ENCODE measurements around the gene ENGASE.

ENGASE gene

DNA sequence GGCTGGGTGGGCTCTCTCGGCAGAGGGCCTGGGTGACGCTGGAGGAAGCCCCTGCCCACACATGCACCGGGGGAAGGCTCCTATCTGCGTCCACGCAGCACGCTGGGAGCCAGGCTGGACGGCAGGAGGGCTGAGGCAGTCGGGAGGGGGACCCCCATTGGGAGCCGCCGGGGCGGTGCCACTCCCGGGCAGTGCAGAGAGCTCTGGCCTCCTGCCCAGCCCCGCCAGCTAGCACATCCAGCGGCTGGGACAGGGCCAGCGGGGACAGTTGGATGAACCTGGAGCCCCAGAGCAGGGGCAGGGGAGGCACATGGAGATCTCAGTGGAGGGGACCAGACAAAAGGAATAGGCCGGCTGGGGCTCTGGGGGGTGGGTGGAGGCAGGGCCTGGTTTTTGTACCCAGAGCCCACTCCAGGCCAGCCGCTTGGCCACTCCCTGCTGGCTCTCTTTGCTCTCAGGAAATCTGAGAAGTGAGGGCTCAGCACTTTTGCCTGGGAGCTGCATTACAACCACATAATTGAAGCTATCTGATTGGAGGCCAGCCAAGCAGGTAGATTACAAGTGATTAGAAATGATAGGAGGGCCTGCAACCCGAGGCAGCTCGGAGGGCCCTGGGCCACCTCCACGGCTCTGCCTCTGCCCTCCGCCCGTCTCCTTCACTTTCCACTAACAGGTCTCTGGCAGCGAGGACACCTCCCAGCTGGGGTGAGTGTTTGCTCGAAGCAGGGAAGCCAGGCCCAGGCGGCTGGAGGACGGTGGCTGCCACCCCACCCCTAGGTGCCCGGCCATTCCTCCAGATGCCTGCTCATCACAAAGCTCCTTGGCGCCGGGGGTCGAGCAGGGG lies 40.1 kb downstream of the ENGASE start:
- Histone ChIP-seq H3K9ac (ENCODE audit: low read length) (no peak overlapping the region), H3K9me3 (ENCODE audit: control insufficient read depth, low read length) (no peaks in the 10 kb centered on the region), H3K36me3 (ENCODE audit: control insufficient read depth, insufficient read depth, low read length, severe bottlenecking) (no peaks in the 10 kb centered on the region), H3K27me3 (replicated peaks; ENCODE audit: control insufficient read depth, insufficient read depth, low read length) (peaks cover 62% of the 10 kb centered on the region), H3K4me1 (ENCODE audit: control insufficient read depth, insufficient read depth, low read length) (no peaks in the 10 kb centered on the region), H3K4me3 (ENCODE audit: low read length) (no peak overlapping the region)
- peak; percentile 28 for DNase-seq (ENCODE audit: low read depth)

DNA sequence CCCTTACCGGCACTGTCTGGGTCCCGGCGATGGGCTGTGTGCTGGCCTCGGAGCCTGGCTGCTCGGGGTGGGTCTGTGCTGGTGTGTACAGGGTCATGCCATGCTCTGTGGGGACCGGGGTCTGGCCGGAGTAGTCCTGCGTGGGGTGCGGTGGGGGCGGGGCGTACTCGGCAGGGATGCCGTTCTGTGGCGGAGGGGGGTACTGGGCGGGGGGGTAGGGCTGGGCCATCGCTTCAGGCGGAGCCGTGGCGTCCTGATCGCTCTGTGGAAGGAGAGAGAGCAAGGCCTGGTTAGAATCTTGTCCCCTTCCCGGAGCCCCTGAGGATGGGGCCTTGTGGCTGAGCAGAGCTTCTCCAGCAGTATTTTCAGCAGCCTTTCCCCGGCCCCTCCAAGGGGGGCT lies 40.9 kb downstream of the ENGASE start:
- H3K4me1 ChIP-seq (ENCODE audit: control insufficient read depth, insufficient read depth, low read length), result no peaks in the 10 kb centered on the region
- no peak for DNase-seq (ENCODE audit: low read depth)
- H3K9me3 ChIP-seq (ENCODE audit: control insufficient read depth, low read length), result no peaks in the 10 kb centered on the region
- no peaks in the 10 kb centered on the region for H3K36me3 ChIP-seq (ENCODE audit: control insufficient read depth, insufficient read depth, low read length, severe bottlenecking)
- no peak overlapping the region for H3K9ac ChIP-seq (ENCODE audit: low read length)
- H3K27me3 ChIP-seq (replicated peaks; ENCODE audit: control insufficient read depth, insufficient read depth, low read length), result peaks cover 62% of the 10 kb centered on the region
- H3K4me3 ChIP-seq (ENCODE audit: low read length), result no peak overlapping the region

DNA sequence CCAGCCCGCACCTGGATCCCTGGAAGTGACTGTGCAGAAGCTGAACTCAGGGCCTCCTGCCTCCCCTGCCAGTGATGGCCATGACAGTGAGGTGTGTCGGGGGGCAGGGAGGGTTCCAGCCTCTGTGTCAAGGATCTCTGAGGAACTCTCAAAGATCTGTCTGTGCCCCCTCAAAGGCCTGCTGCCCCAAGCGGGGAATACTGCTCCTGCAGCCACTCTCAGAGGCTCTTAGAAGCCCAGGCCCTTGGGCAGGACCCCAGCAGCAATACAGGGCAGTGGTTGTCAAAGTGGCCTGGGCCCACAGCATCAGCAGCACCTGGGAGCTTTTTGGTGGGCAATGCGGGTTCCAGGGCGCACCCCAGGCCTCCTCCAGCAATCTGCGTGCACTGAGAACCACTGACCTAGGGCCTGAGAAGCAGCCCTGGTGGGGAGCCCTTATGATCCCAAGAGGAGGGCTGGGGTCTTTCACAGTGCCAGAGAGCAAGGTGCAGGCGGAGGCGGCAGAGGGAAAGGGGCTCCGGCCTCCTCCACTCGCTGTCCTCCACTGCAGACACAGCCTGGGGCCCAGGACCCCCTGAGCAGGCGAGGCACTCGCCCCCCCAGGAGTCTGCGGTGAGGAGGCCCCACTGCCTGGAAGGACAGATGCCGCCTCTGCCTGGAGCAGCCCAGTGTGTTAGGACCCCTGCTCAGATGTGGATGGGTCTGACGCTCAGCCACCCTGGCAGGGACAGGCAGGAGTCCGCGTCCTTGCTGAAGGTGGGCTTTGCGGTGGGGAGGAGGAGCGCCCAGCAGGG lies 42.1 kb downstream of the ENGASE start:
- H3K36me3 ChIP-seq (ENCODE audit: control insufficient read depth, insufficient read depth, low read length, severe bottlenecking), result no peaks in the 10 kb centered on the region
- no peaks in the 10 kb centered on the region for H3K4me1 ChIP-seq (ENCODE audit: control insufficient read depth, insufficient read depth, low read length)
- H3K4me3 ChIP-seq (ENCODE audit: low read length), result no peak overlapping the region
- H3K27me3 ChIP-seq (replicated peaks; ENCODE audit: control insufficient read depth, insufficient read depth, low read length), result peaks cover 62% of the 10 kb centered on the region
- H3K9me3 ChIP-seq (ENCODE audit: control insufficient read depth, low read length), result no peaks in the 10 kb centered on the region
- H3K9ac ChIP-seq (ENCODE audit: low read length), result no peak overlapping the region
- no peak for DNase-seq (ENCODE audit: low read depth)

DNA sequence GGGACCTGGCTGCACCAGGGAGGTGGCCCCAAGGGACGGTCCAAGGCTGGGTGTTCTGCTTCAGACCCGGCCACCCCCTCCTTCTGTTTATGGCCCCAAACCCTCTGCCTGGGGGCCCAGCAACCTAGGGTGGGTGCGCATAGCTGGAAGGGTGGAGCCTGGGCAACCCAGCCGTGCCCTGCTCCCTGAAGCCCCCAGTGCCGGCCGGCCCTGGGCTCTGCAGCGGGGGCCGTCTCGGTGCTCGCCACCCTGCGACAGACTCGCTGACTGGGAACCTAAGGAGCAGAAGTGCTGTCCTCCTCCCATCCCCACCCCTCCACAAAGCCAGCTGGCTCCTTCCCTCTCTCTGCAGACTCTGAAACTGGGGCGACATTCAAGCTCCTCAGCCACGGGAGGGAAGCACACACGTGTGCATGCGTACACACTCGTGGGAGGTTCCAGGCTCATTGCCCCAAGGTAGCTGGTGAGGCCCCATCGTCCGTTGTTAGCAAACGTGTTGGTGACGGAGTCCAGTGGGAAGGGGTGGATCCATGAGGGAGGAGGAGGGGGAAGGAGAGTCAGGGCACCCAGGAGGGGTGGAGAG lies 43.4 kb downstream of the ENGASE start:
- Histone ChIP-seq H3K36me3 (ENCODE audit: control insufficient read depth, insufficient read depth, low read length, severe bottlenecking) (no peaks in the 10 kb centered on the region), H3K4me1 (ENCODE audit: control insufficient read depth, insufficient read depth, low read length) (no peaks in the 10 kb centered on the region), H3K4me3 (ENCODE audit: low read length) (no peak overlapping the region), H3K27me3 (replicated peaks; ENCODE audit: control insufficient read depth, insufficient read depth, low read length) (peaks cover 66% of the 10 kb centered on the region), H3K9me3 (ENCODE audit: control insufficient read depth, low read length) (no peaks in the 10 kb centered on the region), H3K9ac (ENCODE audit: low read length) (no peak overlapping the region)
- DNase-seq (ENCODE audit: low read depth), result no peak

DNA sequence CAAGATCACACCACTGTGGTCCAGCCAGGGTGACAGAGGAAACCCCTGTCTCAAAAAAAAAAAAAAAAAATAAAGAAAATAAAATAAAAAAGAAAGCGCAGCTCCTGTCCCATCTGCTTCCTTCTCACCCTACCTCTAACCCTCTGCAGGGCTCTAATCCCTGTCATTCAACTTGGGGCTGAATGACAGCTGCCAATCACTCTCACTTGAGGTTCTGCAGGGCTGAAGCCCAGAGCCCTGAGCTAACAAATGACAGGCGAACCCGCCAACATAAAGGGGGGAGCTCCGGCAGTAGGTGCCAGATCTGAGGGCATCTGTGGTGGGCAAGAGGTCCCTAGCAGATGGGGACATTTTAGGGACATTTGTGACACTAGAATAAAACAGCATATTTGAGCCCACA lies 44.3 kb downstream of the ENGASE start:
- no peak for DNase-seq (ENCODE audit: low read depth)
- Histone ChIP-seq H3K9ac (ENCODE audit: low read length) (no peak overlapping the region), H3K9me3 (ENCODE audit: control insufficient read depth, low read length) (no peaks in the 10 kb centered on the region), H3K4me1 (ENCODE audit: control insufficient read depth, insufficient read depth, low read length) (no peaks in the 10 kb centered on the region), H3K27me3 (replicated peaks; ENCODE audit: control insufficient read depth, insufficient read depth, low read length) (peaks cover 68% of the 10 kb centered on the region), H3K36me3 (ENCODE audit: control insufficient read depth, insufficient read depth, low read length, severe bottlenecking) (no peaks in the 10 kb centered on the region), H3K4me3 (ENCODE audit: low read length) (no peak overlapping the region)

DNA sequence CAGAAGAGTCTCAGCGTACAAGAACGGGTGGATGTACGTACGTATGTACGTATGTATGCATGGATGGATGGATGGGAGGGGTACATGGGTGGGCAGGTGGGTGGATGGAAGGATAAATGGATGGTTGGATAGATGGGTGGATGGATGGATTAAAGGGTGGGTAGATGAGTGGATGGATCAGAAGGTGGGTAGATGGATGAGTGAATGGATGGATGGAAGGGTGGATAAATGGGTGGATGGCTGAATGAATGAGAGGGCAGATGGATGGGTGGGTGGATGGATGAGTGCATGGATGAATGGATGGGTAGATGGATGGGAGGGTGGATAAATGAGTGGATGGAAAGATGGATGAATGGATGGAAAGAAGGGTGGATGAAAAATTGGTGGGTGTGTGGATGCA lies 45.6 kb downstream of the ENGASE start:
- H3K4me1 ChIP-seq (ENCODE audit: control insufficient read depth, insufficient read depth, low read length), result no peaks in the 10 kb centered on the region
- peaks cover 79% of the 10 kb centered on the region for H3K27me3 ChIP-seq (replicated peaks; ENCODE audit: control insufficient read depth, insufficient read depth, low read length)
- no peak overlapping the region for H3K4me3 ChIP-seq (ENCODE audit: low read length)
- H3K9ac ChIP-seq (ENCODE audit: low read length), result no peak overlapping the region
- no peak for DNase-seq (ENCODE audit: low read depth)
- no peaks in the 10 kb centered on the region for H3K9me3 ChIP-seq (ENCODE audit: control insufficient read depth, low read length)
- H3K36me3 ChIP-seq (ENCODE audit: control insufficient read depth, insufficient read depth, low read length, severe bottlenecking), result no peaks in the 10 kb centered on the region

DNA sequence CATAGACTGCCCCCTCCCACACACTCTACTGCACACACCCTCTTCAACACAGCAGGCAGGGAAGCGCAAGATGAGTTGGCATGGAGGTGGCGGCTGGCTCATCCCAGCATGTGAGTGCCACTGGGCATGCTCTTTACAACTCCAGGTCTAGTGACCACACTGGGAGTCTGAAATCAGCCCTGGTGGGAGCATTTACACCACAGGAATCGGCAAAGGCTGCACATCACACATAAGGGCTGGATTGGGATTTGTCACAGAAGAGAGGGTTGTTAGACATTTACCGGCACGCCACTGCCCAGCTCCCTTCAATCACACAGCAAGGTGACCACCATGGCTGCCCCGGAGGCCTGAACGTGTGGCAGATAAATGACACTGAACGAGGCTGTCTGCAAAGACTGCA lies 49.4 kb downstream of the ENGASE start:
- no peaks in the 10 kb centered on the region for H3K36me3 ChIP-seq (ENCODE audit: control insufficient read depth, insufficient read depth, low read length, severe bottlenecking)
- H3K4me1 ChIP-seq (ENCODE audit: control insufficient read depth, insufficient read depth, low read length), result no peaks in the 10 kb centered on the region
- no peak overlapping the region for H3K4me3 ChIP-seq (ENCODE audit: low read length)
- no peaks in the 10 kb centered on the region for H3K9me3 ChIP-seq (ENCODE audit: control insufficient read depth, low read length)
- no peak overlapping the region for H3K9ac ChIP-seq (ENCODE audit: low read length)
- no peak for DNase-seq (ENCODE audit: low read depth)
- H3K27me3 ChIP-seq (replicated peaks; ENCODE audit: control insufficient read depth, insufficient read depth, low read length), result peaks cover 85% of the 10 kb centered on the region

DNA sequence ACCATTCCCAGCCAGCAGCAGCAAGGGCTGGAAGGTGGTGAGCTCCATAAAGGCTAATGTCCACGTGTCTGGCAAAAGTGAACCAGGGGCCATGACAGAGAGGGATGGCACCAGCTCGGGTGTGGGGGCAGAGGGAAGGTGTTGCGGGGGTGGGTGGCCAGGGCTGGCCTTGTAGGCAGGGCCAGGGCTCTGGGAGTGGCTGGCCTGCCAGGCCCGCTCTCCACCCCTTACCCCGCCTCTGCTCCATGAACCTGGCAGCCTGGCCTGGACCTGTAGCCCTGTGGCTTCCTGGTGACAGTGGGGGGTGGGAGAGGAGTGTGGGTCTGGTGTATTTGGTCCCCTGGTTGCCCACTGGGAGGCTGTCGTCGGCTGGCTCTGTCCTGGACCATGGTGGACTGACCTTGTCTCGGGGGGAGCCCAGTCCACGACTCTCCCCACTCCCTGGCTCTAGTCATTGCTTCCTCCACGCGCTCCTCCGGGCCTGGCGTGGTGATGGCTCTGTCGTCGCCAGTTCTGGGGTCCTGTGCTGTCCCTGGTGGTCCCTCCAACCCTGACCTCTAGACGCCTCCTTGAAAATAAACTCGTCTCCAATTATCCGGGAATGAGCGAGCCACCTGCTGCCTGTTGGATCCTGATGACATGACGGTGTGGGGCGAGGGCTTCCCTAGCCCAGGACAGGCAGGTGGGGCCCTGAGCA lies 50.0 kb downstream of the ENGASE start:
- Histone ChIP-seq H3K9me3 (ENCODE audit: control insufficient read depth, low read length) (no peaks in the 10 kb centered on the region), H3K36me3 (ENCODE audit: control insufficient read depth, insufficient read depth, low read length, severe bottlenecking) (no peaks in the 10 kb centered on the region), H3K9ac (ENCODE audit: low read length) (no peak overlapping the region), H3K4me3 (ENCODE audit: low read length) (no peak overlapping the region), H3K27me3 (replicated peaks; ENCODE audit: control insufficient read depth, insufficient read depth, low read length) (peaks cover 83% of the 10 kb centered on the region), H3K4me1 (ENCODE audit: control insufficient read depth, insufficient read depth, low read length) (no peaks in the 10 kb centered on the region)
- no peak for DNase-seq (ENCODE audit: low read depth)

DNA sequence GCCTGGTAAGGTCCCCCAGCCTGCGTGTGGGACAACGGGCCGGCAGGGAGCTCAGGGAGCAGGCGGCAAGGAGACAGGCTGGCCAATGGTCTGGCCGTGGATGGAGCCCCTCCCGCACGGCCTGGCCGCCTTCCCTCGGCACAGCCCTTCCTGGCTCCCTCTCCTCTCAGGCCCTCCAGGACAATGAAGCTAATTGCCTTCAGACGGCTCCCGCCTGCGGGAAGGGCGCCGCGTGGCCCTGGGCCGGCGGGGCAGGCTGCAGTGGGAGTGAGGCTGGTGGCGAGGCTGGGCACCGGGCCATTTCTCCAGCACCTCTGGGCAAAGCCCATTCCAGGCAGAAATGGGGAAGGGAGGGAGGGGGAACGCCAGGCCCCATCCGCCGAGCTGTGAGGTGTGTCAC lies 50.9 kb downstream of the ENGASE start:
- H3K9ac ChIP-seq (ENCODE audit: low read length), result no peak overlapping the region
- no peak for DNase-seq (ENCODE audit: low read depth)
- no peaks in the 10 kb centered on the region for H3K36me3 ChIP-seq (ENCODE audit: control insufficient read depth, insufficient read depth, low read length, severe bottlenecking)
- no peaks in the 10 kb centered on the region for H3K4me1 ChIP-seq (ENCODE audit: control insufficient read depth, insufficient read depth, low read length)
- H3K9me3 ChIP-seq (ENCODE audit: control insufficient read depth, low read length), result no peaks in the 10 kb centered on the region
- peaks cover 83% of the 10 kb centered on the region for H3K27me3 ChIP-seq (replicated peaks; ENCODE audit: control insufficient read depth, insufficient read depth, low read length)
- H3K4me3 ChIP-seq (ENCODE audit: low read length), result no peak overlapping the region

DNA sequence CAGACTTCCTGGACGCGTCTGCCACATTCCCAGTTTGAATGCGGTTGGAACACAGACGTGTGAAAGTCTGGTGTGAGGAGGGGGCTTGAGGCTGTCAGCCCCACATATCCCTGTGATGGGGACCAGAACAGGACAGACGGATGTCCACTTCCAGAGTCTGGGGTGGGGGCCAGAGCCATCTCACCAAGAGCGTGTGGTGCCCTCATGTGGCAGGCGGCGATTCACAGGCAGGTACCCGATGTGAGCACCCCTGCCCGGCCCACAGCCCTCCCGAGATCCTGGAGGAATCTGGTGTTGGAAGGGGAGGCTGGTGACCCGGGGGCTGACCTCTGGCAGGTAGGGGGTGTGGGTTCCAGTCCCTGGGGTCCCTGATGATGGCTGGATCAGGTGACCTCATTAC lies 51.5 kb downstream of the ENGASE start:
- H3K4me3 ChIP-seq (ENCODE audit: low read length), result no peak overlapping the region
- H3K36me3 ChIP-seq (ENCODE audit: control insufficient read depth, insufficient read depth, low read length, severe bottlenecking), result no peaks in the 10 kb centered on the region
- no peaks in the 10 kb centered on the region for H3K9me3 ChIP-seq (ENCODE audit: control insufficient read depth, low read length)
- no peaks in the 10 kb centered on the region for H3K4me1 ChIP-seq (ENCODE audit: control insufficient read depth, insufficient read depth, low read length)
- peaks cover 78% of the 10 kb centered on the region for H3K27me3 ChIP-seq (replicated peaks; ENCODE audit: control insufficient read depth, insufficient read depth, low read length)
- no peak overlapping the region for H3K9ac ChIP-seq (ENCODE audit: low read length)
- no peak for DNase-seq (ENCODE audit: low read depth)

All from adipocyte (in vitro differentiated cells).